PC-3 (cell line): ENCODE data around the gene SIT1.

Experiments used
- EZH2 ChIP-seq: fragments of 300-600 bp; sonication (generic); IDR thresholded peaks from one replicate; pipeline ENCODE4 v1.6.1; 2017; ENCODE audit warnings: antibody characterized with exemption, mild to moderate bottlenecking, low read length; ENCODE audit not compliant: unreplicated experiment
- EZH2phosphoT487 ChIP-seq: fragments of 300-600 bp; sonication (generic); IDR thresholded peaks from 2 replicates; pipeline ENCODE4 v1.6.1; 2018; ENCODE audit warnings: mild to moderate bottlenecking, antibody characterized with exemption, low read length, borderline replicate concordance
- TF ChIP-seq, protein P1 (sequence below): fragments of 300-600 bp; sonication (generic); conservative IDR thresholded peaks from 2 replicates; pipeline ENCODE4 v1.5.1; 2017; ENCODE audit warnings: antibody characterized with exemption, low read depth, mild to moderate bottlenecking, low read length

DNA sequence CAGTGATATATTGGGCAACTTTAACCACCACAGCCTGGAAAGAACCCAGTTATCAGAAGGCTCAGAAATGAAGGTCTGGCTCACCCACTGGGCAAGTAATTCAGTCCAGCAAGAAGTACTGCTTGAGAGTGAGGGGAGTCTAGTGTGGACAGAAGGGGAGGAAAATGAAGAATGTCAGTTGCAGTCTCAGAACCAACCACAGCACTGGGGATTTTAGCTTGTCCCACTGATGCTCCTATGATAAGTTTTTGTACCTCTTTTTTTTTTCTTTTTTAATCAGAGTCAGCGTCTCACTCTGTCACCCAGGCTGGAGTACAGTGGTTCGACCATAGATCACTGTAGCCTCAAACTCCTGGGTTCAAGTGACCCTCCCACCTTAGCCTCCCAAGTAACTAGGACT is 23.2 kb downstream of the SIT1 start:
- TF ChIP-seq EZH2phosphoT487 (no peak), EZH2 (no peak)
- TF ChIP-seq, protein P1, sequence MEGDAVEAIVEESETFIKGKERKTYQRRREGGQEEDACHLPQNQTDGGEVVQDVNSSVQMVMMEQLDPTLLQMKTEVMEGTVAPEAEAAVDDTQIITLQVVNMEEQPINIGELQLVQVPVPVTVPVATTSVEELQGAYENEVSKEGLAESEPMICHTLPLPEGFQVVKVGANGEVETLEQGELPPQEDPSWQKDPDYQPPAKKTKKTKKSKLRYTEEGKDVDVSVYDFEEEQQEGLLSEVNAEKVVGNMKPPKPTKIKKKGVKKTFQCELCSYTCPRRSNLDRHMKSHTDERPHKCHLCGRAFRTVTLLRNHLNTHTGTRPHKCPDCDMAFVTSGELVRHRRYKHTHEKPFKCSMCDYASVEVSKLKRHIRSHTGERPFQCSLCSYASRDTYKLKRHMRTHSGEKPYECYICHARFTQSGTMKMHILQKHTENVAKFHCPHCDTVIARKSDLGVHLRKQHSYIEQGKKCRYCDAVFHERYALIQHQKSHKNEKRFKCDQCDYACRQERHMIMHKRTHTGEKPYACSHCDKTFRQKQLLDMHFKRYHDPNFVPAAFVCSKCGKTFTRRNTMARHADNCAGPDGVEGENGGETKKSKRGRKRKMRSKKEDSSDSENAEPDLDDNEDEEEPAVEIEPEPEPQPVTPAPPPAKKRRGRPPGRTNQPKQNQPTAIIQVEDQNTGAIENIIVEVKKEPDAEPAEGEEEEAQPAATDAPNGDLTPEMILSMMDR = no peak
